Natural killer cell treated with Interleukin-12 subunit alpha and Interleukin-12 subunit beta and Interleukin-15 and Interleukin-18, amount 100 ng/mL, for 72 hours (primary cell): Measurements from ENCODE around the gene DTX3. TPM values are rescaled to one million over a fixed set of nuclear protein-coding genes. Genes with fewer than 3 reads are reported as not detected.
"Not testable (repeated sequence)": the region's sequence is repeated elsewhere in the genome, so short reads cannot be mapped to it uniquely, and the experiment has no call there.

Source experiments
- ATAC-seq, 2 donors: fragments of 150-1000 bp; cut with Tn5 transposase in 1 of 2; sonication (Bioruptor Pico), chemical (Tn5 transposase) in 1 of 2; 2 replicates each; pipeline ENCODE4 v1.10.0; 2021
- DNase-seq: peaks from one replicate; pipeline ENCODE4 v3.0.0; 2022; ENCODE audit warnings: low spot score
- H3K27ac Mint-ChIP-seq, 2 donors: 1 replicate in 1 of 2; 2 replicates in 1 of 2; pipeline ENCODE4 v1.8.0; 2022; ENCODE audit warnings: mixed read lengths in 2 of 2, mild to moderate bottlenecking in 1 of 2, moderate library complexity in 1 of 2
- H3K27me3 Mint-ChIP-seq, 2 donors: 1 replicate in 1 of 2; 2 replicates in 1 of 2; pipeline ENCODE4 v1.8.0; 2022; ENCODE audit warnings: mixed read lengths in 2 of 2
- H3K36me3 Mint-ChIP-seq: one replicate; pipeline ENCODE4 v1.8.0; 2022; ENCODE audit warnings: mixed read lengths
- H3K4me1 Mint-ChIP-seq, 2 donors: 1 replicate in 1 of 2; 2 replicates in 1 of 2; pipeline ENCODE4 v1.8.0; 2022; ENCODE audit warnings: low read depth in 2 of 2, mixed read lengths in 2 of 2, mild to moderate bottlenecking in 1 of 2
- H3K4me3 Mint-ChIP-seq: one replicate; pipeline ENCODE4 v1.8.0; 2022; ENCODE audit warnings: mixed read lengths
- H3K9me3 Mint-ChIP-seq: 2 replicates; pipeline ENCODE4 v1.8.0; 2022; ENCODE audit warnings: mixed read lengths
- total RNA-seq, 2 donors: library from RNA; stranded (reverse); gene quantifications; one replicate each; pipeline ENCODE4 v1.2.3, GENCODE V29; 2022

The DTX3 gene
- 10 to 100 TPM; 15.6 to 18.4 TPM for total RNA-seq

GRCh38 chr12:57604454-57604991 is at the start of gene DTX3:
TSS of gene DTX3 (plus strand) at chr12:57604824. CDS start at chr12:57606518, 1,694 bp downstream.
- H3K27ac Mint-ChIP-seq, result peak within 1 kb of the TSS; percentile 72 to 88
- peak within 1 kb of the TSS; percentile 75 for H3K4me3 Mint-ChIP-seq
- DNase-seq (no peak), ATAC-seq (peak; percentile 62 to 71)
- H3K27me3 Mint-ChIP-seq, result no peaks in the 10 kb centered on the region
- H3K4me1 Mint-ChIP-seq, result peaks cover 23 to 35% of the 10 kb centered on the region in 2 donors
- H3K36me3 Mint-ChIP-seq, result peaks cover 13% of the 10 kb centered on the region
- H3K9me3 Mint-ChIP-seq, result no peaks in the 10 kb centered on the region

- Mint-ChIP-seq H3K27me3 (peaks cover 10 to 12% of the 10 kb centered on the region in 2 donors), H3K4me3 (no peak overlapping the region), H3K4me1 (peaks cover 4 to 7% of the 10 kb centered on the region in 2 donors), H3K9me3 (no peaks in the 10 kb centered on the region), H3K27ac (no peak overlapping the region), H3K36me3 (no peaks in the 10 kb centered on the region)
- DNase-seq (no peak), ATAC-seq (no peak)
Measured at GRCh38 chr12:57554897-57555296, 49.7 kb upstream of the DTX3 start.

GRCh38 chr12:57558864-57559263 is 45.8 kb upstream of the DTX3 start:
- no peak overlapping the region for H3K4me3 Mint-ChIP-seq
- H3K27me3 Mint-ChIP-seq, result peaks cover 10 to 16% of the 10 kb centered on the region in 2 donors
- H3K4me1 Mint-ChIP-seq, result no peaks in the 10 kb centered on the region
- DNase-seq (no peak), ATAC-seq (no peak)
- no peak overlapping the region for H3K27ac Mint-ChIP-seq
- H3K9me3 Mint-ChIP-seq, result no peaks in the 10 kb centered on the region
- no peaks in the 10 kb centered on the region for H3K36me3 Mint-ChIP-seq

- no peak for DNase-seq
- H3K4me1 Mint-ChIP-seq, result no peaks in the 10 kb centered on the region
- no peak for ATAC-seq
- H3K36me3 Mint-ChIP-seq, result no peaks in the 10 kb centered on the region
- H3K4me3 Mint-ChIP-seq, result no peak overlapping the region
- no peak overlapping the region for H3K27ac Mint-ChIP-seq
- H3K27me3 Mint-ChIP-seq, result peaks cover 15 to 26% of the 10 kb centered on the region in 2 donors
- H3K9me3 Mint-ChIP-seq, result no peaks in the 10 kb centered on the region
Measured at GRCh38 chr12:57560516-57560915, 44.1 kb upstream of the DTX3 start.

DNA sequence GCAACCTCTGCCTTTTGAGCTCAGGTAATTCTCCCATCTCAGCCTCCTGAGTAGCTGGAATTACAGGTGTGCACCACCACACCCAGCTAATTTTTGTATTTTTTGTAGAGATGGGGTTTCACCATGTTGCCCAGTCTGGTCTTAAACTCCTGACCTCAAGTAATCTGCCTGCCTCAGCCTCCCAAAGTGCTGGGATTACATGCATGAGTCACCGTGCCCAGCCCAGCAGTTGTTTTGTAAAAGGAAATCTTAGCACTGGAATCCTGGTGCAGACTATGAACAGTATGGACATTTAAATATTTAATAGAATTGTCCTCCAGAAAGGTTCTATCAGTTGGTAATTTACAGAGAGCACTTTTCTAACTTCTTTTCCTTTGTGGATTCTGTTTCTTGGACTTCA is 43.5 kb upstream of the DTX3 start:
- H3K4me3 Mint-ChIP-seq, H3K4me1 Mint-ChIP-seq, H3K27ac Mint-ChIP-seq, H3K36me3 Mint-ChIP-seq, ATAC-seq, H3K9me3 Mint-ChIP-seq, DNase-seq: not testable (repeated sequence)
- H3K27me3 Mint-ChIP-seq, result peaks cover 15 to 26% of the 10 kb centered on the region in 2 donors

GRCh38 chr12:57563358-57563757 is 41.3 kb upstream of the DTX3 start:
- Mint-ChIP-seq H3K27me3 (peaks cover 17 to 26% of the 10 kb centered on the region in 2 donors), H3K9me3 (no peaks in the 10 kb centered on the region), H3K36me3 (no peaks in the 10 kb centered on the region), H3K4me1 (no peaks in the 10 kb centered on the region), H3K4me3 (no peak overlapping the region), H3K27ac (no peak overlapping the region)
- ATAC-seq (no peak), DNase-seq (no peak)

- Mint-ChIP-seq H3K27me3 (peaks cover 19 to 26% of the 10 kb centered on the region in 2 donors), H3K4me3 (no peak overlapping the region), H3K36me3 (no peaks in the 10 kb centered on the region), H3K9me3 (no peaks in the 10 kb centered on the region), H3K27ac (no peak overlapping the region), H3K4me1 (no peaks in the 10 kb centered on the region)
- ATAC-seq (no peak), DNase-seq (no peak)
Measured at GRCh38 chr12:57564178-57564740, 40.4 kb upstream of the DTX3 start.

DNA sequence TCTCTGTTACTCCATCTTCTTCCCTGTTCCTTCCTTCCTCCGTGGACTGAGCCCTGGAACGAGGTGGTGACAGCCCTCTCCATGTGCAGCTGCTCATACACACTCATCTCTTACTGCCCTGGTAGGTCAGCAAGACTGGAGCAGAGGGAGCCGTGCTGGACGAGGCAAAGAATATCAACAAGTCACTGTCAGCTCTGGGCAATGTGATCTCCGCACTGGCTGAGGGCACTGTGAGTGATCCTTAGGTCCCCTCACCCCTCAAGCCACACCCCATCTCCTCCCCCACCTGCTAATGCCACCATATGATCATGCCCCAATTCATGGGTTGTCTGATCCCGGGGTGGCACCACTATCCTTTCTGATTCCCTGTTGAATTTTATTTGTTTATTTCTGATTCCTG is 35.8 kb upstream of the DTX3 start:
- Mint-ChIP-seq H3K36me3 (no peaks in the 10 kb centered on the region), H3K27me3 (peaks cover 11 to 13% of the 10 kb centered on the region in 2 donors), H3K4me3 (no peak overlapping the region), H3K9me3 (no peaks in the 10 kb centered on the region), H3K27ac (no peak overlapping the region), H3K4me1 (no peaks in the 10 kb centered on the region)
- DNase-seq (no peak), ATAC-seq (no peak)

DNA sequence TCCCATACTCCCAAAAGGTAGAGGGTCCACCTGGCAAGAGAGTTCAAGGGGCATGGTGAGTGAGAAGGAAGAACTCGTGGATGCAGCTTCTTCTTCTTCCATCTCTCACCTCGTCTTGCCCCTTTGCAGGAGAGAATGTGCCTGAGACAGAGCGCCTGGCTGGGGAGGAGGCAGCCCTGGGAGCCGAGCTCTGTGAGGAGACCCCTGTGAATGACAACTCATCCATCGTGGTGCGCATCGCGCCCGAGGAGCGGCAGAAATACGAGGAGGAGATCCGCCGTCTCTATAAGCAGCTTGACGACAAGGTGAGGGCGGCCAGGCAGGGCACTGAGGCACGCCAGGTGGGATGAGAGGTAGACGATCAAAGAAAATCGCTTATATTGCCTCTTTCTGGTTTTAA is 34.8 kb upstream of the DTX3 start:
- Mint-ChIP-seq H3K27me3 (peaks cover under 1 to 8% of the 10 kb centered on the region in 2 donors), H3K27ac (no peak overlapping the region), H3K4me1 (no peaks in the 10 kb centered on the region), H3K36me3 (no peaks in the 10 kb centered on the region), H3K9me3 (no peaks in the 10 kb centered on the region), H3K4me3 (no peak overlapping the region)
- no peak for ATAC-seq
- no peak for DNase-seq

DNA sequence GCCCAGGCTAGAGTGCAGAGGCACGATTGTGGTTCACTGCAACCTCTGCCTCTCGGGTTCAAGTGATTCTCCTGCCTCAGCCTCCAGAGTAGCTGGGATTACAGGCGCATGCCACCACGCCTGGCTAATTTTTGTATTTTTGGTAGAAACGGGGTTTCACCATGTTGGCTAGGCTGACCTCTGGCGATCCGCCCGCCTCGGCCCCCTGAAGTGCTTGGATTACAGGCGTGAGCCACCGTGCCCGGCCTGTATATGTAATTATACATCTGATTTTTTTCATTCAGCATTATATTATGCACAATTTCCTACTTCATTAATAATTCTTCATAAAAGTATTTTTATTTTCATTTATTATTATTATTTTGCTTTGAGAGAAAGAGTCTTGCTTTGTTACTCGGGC is 34.2 kb upstream of the DTX3 start:
- not testable (repeated sequence) for H3K9me3 Mint-ChIP-seq, H3K4me3 Mint-ChIP-seq, H3K27me3 Mint-ChIP-seq, DNase-seq, H3K36me3 Mint-ChIP-seq, H3K27ac Mint-ChIP-seq, H3K4me1 Mint-ChIP-seq, ATAC-seq

GRCh38 chr12:57571926-57572762 is 32.5 kb upstream of the DTX3 start:
- H3K27me3 Mint-ChIP-seq, result peaks cover 0 to 13% of the 10 kb centered on the region in 2 donors
- H3K4me1 Mint-ChIP-seq, result no peaks in the 10 kb centered on the region
- no peak overlapping the region for H3K27ac Mint-ChIP-seq
- ATAC-seq, result no peak
- H3K36me3 Mint-ChIP-seq, result no peaks in the 10 kb centered on the region
- no peaks in the 10 kb centered on the region for H3K9me3 Mint-ChIP-seq
- H3K4me3 Mint-ChIP-seq, result no peak overlapping the region
- DNase-seq, result no peak

DNA sequence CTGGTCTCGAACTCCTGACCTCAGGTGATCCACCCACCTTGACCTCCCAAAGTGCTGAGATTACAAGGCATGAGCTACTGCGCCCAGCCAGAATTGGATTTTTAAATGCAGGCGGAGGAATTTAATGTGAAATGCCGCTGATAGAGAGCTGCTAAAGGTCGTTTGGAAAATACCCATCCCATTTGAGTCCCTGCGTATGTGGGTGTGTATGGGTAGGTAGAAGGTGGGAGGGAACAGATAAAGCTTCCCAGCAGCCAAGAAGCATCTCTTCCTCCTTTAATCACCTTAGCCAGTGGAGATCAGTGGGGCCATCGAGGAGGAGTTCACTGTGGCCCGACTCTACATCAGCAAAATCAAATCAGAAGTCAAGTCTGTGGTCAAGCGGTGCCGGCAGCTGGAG is 29.8 kb upstream of the DTX3 start:
- H3K9me3 Mint-ChIP-seq, result no peaks in the 10 kb centered on the region
- peaks cover 0 to 8% of the 10 kb centered on the region in 2 donors for H3K27me3 Mint-ChIP-seq
- no peaks in the 10 kb centered on the region for H3K4me1 Mint-ChIP-seq
- no peaks in the 10 kb centered on the region for H3K36me3 Mint-ChIP-seq
- H3K4me3 Mint-ChIP-seq, result no peak overlapping the region
- H3K27ac Mint-ChIP-seq, result no peak overlapping the region
- ATAC-seq, result no peak
- no peak for DNase-seq

- Mint-ChIP-seq H3K9me3 (no peaks in the 10 kb centered on the region), H3K4me3 (no peak overlapping the region), H3K4me1 (no peaks in the 10 kb centered on the region), H3K27me3 (peaks cover 0 to 7% of the 10 kb centered on the region in 2 donors), H3K27ac (no peak overlapping the region), H3K36me3 (no peaks in the 10 kb centered on the region)
- ATAC-seq, result peak in 1 of 2 donors; percentile 32
- no peak for DNase-seq
Measured at GRCh38 chr12:57575771-57576612, 28.6 kb upstream of the DTX3 start.
